Measurements from ENCODE around the gene DTYMK. TPM values are rescaled to one million over a fixed set of nuclear protein-coding genes. Genes with fewer than 3 reads are reported as not detected.
"Not testable (repeated sequence)": the region's sequence is repeated elsewhere in the genome, so short reads cannot be mapped to it uniquely, and the experiment has no call there.

The DTYMK gene
- total RNA-seq, 1 donor = 10.0 TPM

DNA sequence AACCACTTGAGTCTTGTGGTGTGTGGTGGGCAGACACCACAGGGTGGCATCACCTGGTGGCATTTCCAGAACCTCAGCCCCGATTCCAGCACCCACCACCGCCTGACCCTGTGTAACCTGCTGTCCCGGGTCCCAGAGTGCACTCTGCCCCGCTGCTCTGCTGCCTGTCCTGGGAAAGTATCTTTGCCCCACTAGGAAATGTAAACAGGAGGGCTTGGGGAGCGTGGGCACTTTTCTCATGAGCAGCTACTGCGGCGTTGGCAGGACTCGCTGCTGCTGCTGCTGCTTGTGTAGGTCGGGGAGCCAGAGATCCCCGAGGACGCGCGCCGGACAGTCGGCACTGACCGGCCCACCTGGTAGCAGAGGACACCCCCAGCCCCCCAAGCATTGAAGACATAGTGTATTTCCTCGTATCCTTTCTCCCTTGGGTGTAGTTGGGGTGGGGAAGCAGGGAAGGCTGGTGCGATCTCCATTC, 13.4 kb downstream of the DTYMK start:
- DNase-seq (ENCODE audit: low read depth in 2 of 3, low spot score in 2 of 3) = no peak

GRCh38 chr2:241672243-241673188, 14.1 kb downstream of the DTYMK start:
- DNase-seq (ENCODE audit: low read depth in 2 of 3, low spot score in 2 of 3) = no peak

- no peak for DNase-seq (ENCODE audit: low read depth in 2 of 3, low spot score in 2 of 3)
These were observed 15.0 kb downstream of the DTYMK start for GRCh38 chr2:241671457-241672240.

DNA sequence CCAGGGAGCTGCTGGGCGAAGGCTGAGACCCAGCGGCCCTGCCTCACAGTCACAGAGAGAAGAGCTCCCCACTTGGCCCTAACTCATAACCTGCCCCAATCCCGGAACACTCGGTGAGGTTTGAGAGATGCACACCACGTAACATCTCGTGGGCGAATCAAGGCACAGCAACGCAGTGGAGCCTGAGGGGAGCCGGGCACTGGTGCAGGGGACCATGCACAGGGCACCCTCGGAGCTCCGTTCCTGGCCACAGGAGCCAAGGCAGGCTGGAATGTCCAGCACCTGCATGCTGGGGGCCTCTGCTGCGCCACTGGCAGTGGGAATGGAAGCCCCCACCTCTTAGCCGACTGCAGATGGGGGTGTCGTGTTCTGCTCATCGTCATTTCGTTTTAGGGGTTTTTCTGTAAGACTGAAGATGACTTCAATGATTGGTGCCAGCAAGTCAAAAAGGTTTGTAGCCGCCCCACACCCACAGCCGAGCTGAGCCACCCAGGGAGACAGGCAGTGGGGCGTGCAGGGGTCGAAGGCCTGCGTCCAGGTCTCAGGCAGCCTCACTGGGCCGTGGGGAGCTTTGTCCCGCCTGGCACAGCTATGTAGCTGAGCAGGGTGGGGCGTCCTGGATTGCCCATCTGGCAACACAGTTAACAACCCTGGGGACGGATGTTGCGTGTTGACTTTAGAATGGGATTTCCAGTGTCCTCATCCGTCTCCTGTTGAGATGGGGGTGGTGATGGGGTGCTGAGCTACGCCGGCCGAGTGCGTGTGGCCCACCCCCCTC, 16.1 kb downstream of the DTYMK start:
- no peak for DNase-seq (ENCODE audit: low read depth in 2 of 3, low spot score in 2 of 3)

DNA sequence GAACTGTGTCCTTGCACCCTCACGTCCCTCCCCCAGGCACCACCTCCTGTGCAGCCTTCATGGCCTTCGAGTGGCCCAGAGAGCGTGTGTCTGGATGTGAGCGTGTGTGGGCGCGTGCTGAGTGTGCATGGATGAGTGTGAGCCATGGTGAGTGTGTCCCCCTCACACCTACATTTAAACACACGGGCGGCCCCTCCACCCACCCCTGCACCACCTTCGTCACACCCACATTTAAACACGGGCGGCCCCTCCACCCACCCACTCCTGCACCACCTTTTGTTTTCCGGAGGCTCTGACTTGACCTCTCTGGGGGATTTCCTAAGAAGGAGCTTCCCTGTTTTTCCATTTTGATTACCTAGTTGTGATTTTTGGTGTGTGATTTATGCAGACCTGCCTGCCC, 17.8 kb downstream of the DTYMK start:
- DNase-seq (ENCODE audit: low read depth in 2 of 3, low spot score in 2 of 3) = no peak

GRCh38 chr2:241668354-241668753, 18.3 kb downstream of the DTYMK start:
- DNase-seq (ENCODE audit: low read depth in 2 of 3, low spot score in 2 of 3) = no peak

DNA sequence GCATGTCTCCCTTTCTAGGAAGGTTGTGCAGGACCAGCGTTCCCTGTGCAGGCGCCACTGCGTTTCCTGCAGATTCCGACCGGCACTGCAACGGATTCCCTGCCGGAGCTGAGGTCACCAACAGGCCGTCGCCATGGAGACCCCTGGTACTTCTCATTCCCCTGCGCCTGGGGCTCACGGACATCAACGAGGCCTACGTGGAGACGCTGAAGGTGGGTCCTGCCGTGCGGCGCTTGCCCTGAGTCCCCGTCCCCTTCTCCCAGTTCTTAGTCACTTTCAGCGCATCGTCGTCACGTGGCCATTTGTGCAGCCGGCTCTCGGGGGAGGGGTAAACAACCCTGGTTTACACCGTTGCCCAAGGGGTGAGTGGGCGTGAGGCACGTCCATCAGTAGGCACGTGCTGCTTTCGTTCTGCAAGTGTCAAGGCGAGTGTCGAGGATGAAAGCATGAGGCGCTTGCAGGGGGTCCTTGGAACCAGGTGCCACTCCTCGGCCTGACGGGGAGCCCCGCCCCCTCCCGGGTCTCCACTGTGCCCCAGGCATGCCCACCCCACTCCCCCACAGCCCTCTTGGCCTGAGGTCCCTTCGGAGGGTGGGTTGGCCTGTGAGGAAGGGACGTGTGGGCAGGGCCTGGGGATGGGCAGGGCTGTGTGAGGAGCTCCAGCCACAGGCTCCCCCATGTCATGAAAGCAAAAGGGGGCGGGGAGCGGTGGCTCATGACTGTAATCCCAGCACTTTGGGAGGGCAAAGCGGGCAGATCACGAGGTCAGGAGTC, 19.8 kb downstream of the DTYMK start:
- no peak for DNase-seq (ENCODE audit: low read depth in 2 of 3, low spot score in 2 of 3)

DNA sequence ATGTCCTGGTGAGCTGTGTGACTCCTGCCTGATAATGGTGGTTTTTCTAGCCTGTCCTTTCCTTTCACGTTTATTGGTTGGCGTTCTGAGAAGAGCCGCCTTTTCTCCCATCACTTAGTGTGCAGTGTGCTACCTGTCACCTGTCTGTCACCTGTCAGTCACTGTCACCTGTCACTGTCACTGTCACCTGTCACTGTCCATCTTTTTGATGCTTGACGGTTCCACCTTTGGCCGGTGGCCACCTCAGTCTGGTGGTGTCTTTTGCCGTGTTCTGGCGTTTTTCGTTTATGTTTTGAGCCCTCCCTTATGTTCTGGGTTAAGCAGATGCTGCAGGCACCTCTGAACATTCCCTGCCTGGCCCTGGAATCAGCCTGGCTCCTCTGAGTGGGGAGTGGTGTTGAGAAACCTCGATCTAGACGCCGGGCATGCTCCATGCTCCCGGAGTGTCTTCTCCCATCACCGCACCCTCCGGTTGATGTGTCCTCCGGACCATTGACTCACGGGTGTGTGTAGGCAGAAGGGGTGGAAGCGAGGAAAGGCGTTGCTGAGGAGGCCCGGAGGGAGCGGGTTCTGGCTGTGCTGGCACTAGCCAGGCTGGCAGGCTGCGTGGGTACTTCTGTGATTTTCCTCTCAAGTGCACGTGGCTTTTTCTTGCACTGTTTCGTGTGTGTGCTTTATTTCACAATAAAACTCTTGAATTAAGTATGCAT, 20.7 kb downstream of the DTYMK start:
- DNase-seq (ENCODE audit: low read depth in 2 of 3, low spot score in 2 of 3) = no peak

DNA sequence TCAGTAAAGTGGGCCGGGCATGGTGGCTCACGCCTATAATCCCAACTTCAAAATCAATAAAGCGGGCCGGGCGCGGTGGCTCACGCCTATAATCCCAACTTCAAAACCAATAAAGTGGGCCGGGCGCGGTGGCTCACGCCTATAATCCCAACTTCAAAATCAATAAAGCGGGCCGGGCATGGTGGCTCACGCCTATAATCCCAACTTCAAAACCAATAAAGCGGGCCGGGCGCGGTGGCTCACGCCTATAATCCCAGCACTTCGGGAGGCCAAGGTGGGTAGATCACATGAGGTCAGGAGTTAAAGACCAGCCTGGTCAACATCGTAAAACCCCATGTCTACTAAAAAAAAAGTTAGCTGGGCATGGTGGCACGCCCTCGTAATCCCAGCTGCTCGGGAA, 23.9 kb downstream of the DTYMK start:
- not testable (repeated sequence) for DNase-seq (ENCODE audit: low read depth in 2 of 3, low spot score in 2 of 3)

GRCh38 chr2:241660593-241661213, 25.9 kb downstream of the DTYMK start:
- no peak for DNase-seq (ENCODE audit: low read depth in 2 of 3, low spot score in 2 of 3)

DNA sequence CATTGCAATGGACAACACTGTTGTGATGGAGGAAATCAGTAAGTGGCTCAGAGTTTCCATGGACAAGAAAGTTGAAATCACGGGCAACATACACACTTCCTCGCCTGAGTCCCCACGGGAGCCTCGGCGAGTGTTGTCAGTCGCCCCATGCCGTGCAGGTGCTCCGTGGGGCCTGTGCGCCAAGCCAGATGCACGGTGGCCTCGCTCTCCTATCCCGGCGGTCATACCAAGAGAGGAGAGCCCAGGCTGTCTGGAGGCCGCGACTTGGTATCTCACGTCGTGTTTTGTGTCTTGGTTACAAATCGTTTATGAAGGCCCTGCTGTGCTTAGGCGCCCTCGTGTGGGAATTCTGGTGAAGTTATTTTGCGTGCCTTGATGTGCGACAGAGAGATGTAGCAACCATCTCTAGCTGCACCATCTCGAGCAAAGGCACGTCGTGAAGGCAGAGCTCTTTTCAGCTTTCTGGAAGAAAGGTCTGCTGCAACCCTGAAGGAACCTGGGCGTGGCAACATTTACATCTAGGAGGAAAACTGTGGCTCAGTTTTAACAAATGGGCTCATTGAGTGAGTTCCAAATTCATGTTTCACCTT, 27.4 kb downstream of the DTYMK start:
- peak in 2 of 3 donors; percentile 46 to 69 for DNase-seq (ENCODE audit: low read depth in 2 of 3, low spot score in 2 of 3)

DNA sequence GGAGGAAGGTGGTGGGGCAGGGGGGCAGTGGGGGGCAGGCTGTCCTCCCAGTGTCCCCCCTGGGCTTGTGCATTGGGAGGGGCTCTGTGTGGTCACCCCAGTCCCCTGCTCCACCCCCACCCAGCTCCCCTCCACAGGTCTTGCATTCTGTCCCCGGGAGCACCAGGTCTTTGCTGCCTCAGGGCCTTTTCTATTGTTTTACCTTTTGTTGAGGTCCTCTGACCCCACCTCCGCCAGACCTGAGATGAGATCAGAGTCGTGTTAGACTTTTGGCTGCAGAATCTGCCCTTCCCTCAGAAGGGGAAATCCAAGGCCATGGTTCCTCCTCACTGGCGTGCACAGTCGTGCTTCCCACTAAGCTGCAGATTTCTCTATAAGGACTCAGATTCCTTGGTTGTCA, 28.3 kb downstream of the DTYMK start:
- no peak for DNase-seq (ENCODE audit: low read depth in 2 of 3, low spot score in 2 of 3)

- DNase-seq (ENCODE audit: low read depth in 2 of 3, low spot score in 2 of 3) = no peak
These were observed 28.8 kb downstream of the DTYMK start for GRCh38 chr2:241657786-241658254.

- no peak for DNase-seq (ENCODE audit: low read depth in 2 of 3, low spot score in 2 of 3)
These were observed 30.3 kb downstream of the DTYMK start for GRCh38 chr2:241656190-241656741.

DNA sequence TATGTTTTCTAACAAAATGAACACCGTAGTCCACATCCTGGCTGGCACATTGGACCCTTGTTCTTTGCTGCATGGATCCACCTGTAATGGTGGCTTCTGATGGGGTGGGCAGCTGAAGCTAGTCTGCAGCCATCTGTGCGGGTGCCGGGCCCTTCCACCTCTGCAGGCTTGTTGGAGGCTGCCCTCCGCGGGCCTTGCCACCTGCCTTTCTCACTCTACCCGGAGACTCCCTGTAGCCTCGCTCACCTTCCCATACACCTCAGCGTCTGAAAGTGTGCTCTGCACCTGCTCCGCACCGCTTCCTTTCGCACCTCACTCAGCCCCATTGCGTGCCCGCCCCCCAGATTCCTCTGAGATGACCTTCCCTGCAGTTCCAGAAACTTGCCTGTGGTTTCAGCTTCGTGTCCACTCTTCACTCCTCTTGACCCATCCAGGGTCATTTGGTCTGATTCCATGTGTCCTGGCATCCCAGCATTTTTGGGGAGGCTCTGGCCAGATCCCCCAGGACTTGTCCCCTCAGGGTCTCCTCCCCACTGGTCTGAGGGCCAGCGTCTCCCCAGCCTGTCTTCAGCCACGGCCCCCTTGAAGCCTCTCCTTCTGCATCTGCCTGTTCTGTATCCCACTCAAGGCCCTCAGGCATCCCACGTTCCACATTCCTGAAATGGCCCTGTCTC, 31.0 kb downstream of the DTYMK start:
- DNase-seq (ENCODE audit: low read depth in 2 of 3, low spot score in 2 of 3) = no peak

- DNase-seq (ENCODE audit: low read depth in 2 of 3, low spot score in 2 of 3) = no peak
These were observed 32.1 kb downstream of the DTYMK start for GRCh38 chr2:241654551-241654950.

- no peak for DNase-seq (ENCODE audit: low read depth in 2 of 3, low spot score in 2 of 3)
These were observed 33.3 kb downstream of the DTYMK start for GRCh38 chr2:241653210-241653750.
